Activated CD4-positive, alpha-beta memory T cell treated with anti-CD3 and anti-CD28 coated beads for 36 hours (primary cell): ENCODE measurements around the gene UPF3A. TPM values are rescaled to one million over a fixed set of nuclear protein-coding genes. Genes with fewer than 3 reads are reported as not detected.
"Not testable (repeated sequence)": the region's sequence is repeated elsewhere in the genome, so short reads cannot be mapped to it uniquely, and the experiment has no call there.

Experiments used
- CTCF ChIA-PET: fragments of 350-600 bp; sonication (Branson Sonifier 250); formaldehyde crosslinking; loops from one replicate; lab custom pipeline; 2021; ENCODE audit warnings: antibody characterized with exemption, inconsistent platforms; lab: Charles Lee
- POLR2A ChIA-PET: fragments of 350-600 bp; sonication (Branson Sonifier 250); formaldehyde crosslinking; loops from one replicate; lab custom pipeline; 2021; ENCODE audit warnings: antibody characterized with exemption; lab: Charles Lee
- DNase-seq: peaks from one replicate; pipeline ENCODE4 v3.0.0-alpha.2; 2020
- H3K27ac Mint-ChIP-seq: one replicate; pipeline ENCODE4 v1.8.0; 2021; ENCODE audit warnings: mixed read lengths
- H3K27me3 Mint-ChIP-seq: one replicate; pipeline ENCODE4 v1.8.0; 2021; ENCODE audit warnings: mixed read lengths
- H3K36me3 Mint-ChIP-seq: one replicate; pipeline ENCODE4 v1.8.0; 2021; ENCODE audit warnings: mixed read lengths
- H3K4me1 Mint-ChIP-seq: one replicate; pipeline ENCODE4 v1.8.0; 2021; ENCODE audit warnings: low read depth, mixed read lengths
- H3K4me3 Mint-ChIP-seq: one replicate; pipeline ENCODE4 v1.8.0; 2021; ENCODE audit warnings: mild to moderate bottlenecking, mixed read lengths
- H3K9me3 Mint-ChIP-seq: one replicate; pipeline ENCODE4 v1.8.0; 2021; ENCODE audit warnings: mixed read lengths
- intact Hi-C: fragments of 100-400 bp; cut with micrococcal nuclease; formaldehyde crosslinking; loops from one replicate; pipeline ENCODE4 v1.15.1; 2023
- microRNA-seq: library from miRNA; unstranded; fragments of <30 nt; microRNA quantifications from one replicate; pipeline ENCODE4 v1.2.0, GENCODE V29; 2022; ENCODE audit warnings: borderline number of aligned reads, borderline microRNAs expressed, borderline replicate concordance
- total RNA-seq, 2 experiments: library from RNA; stranded (reverse); gene quantifications; one replicate each; pipeline ENCODE4 v1.2.3, GENCODE V29; 2021

UPF3A gene
- total RNA-seq, 2 experiments from 2014 or later = 46.8 to 48.5 TPM

- H3K4me1 Mint-ChIP-seq, H3K36me3 Mint-ChIP-seq, POLR2A ChIA-PET, H3K4me3 Mint-ChIP-seq, H3K9me3 Mint-ChIP-seq, intact Hi-C loops, H3K27ac Mint-ChIP-seq: not testable (repeated sequence)
- CTCF ChIA-PET = interaction anchor here (1.0 to 1.2 kb wide), 2 partner anchors 11 to 16 kb away, joined by 3 to 6 read pairs; no protein-coding TSS in a partner anchor
- H3K27me3 Mint-ChIP-seq = peaks cover 25% of the 10 kb centered on the region
- DNase-seq = peak; percentile 61
Measured at GRCh38 chr13:114352763-114353162, 71.4 kb downstream of the UPF3A start.

- H3K9me3 Mint-ChIP-seq, H3K4me1 Mint-ChIP-seq, H3K27ac Mint-ChIP-seq, POLR2A ChIA-PET, H3K36me3 Mint-ChIP-seq, DNase-seq, H3K4me3 Mint-ChIP-seq, intact Hi-C loops: not testable (repeated sequence)
- CTCF ChIA-PET = interaction anchor here (1.0 to 1.2 kb wide), 2 partner anchors 12 to 16 kb away, joined by 3 to 6 read pairs; no protein-coding TSS in a partner anchor
- peaks cover 19% of the 10 kb centered on the region for H3K27me3 Mint-ChIP-seq
Measured at GRCh38 chr13:114353382-114353781, 72.0 kb downstream of the UPF3A start.

Small RNAs within 50 kb of the gene (microRNA-seq; reads per million reads assigned to microRNA genes)
- gene MIR4502 (not detected), gene MIR548AR (not detected)

Other genes with a start within 250 kb of the UPF3A start
- 10 to 100 TPM; 45.9 to 49.3 TPM for gene RASA3, start 149.0 kb upstream of the UPF3A start, total RNA-seq
- not detected for gene CFAP97D2, start 102.3 kb upstream of the UPF3A start, total RNA-seq
- gene CDC16, start 46.7 kb upstream of the UPF3A start, total RNA-seq = 10 to 100 TPM; 63.1 to 69.8 TPM
- gene CHAMP1, start 32.9 kb downstream of the UPF3A start, total RNA-seq = 10 to 100 TPM; 53.6 to 55.4 TPM